Measurements from ENCODE around the gene ACTBL2.

DNA sequence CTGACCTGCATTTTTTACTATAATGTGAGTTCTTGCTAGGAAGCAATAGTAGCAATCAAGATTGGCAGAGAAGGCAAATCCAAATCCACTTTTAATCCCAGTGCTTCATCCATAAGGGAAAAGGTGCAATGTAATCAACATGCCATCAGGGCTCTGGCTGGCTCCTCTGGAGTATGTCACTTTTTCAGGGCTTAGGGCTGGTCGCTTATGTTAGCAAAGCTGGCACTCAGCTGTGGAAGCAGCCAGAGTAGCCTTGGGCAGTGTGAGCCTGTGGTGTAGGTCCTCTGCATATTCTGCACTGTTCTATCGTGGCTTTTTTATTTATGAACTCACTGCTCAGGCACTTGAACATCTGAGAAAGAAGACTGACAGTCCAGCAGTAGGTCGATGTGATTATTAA lies 16.1 kb downstream of the ACTBL2 start:
- TF ChIP-seq, protein P1, sequence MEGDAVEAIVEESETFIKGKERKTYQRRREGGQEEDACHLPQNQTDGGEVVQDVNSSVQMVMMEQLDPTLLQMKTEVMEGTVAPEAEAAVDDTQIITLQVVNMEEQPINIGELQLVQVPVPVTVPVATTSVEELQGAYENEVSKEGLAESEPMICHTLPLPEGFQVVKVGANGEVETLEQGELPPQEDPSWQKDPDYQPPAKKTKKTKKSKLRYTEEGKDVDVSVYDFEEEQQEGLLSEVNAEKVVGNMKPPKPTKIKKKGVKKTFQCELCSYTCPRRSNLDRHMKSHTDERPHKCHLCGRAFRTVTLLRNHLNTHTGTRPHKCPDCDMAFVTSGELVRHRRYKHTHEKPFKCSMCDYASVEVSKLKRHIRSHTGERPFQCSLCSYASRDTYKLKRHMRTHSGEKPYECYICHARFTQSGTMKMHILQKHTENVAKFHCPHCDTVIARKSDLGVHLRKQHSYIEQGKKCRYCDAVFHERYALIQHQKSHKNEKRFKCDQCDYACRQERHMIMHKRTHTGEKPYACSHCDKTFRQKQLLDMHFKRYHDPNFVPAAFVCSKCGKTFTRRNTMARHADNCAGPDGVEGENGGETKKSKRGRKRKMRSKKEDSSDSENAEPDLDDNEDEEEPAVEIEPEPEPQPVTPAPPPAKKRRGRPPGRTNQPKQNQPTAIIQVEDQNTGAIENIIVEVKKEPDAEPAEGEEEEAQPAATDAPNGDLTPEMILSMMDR (IDR thresholded peaks at IDR 0.05; ENCODE audit: insufficient read depth, low read length) = no peak
- no peak for TF ChIP-seq POLR2AphosphoS5 (IDR thresholded peaks at IDR 0.05; ENCODE audit: low read depth)

Measured in HL-60 (cell line).